DOHH2 (cell line): ENCODE measurements around the gene IL10RB.

ENCODE experiments used
- CTCF ChIP-seq: fragments of 200-600 bp; sonication (generic); IDR thresholded peaks from one replicate; pipeline ENCODE4 v1.5.1; 2014; ENCODE audit warnings: antibody characterized with exemption, mild to moderate bottlenecking, low read depth, low read length; ENCODE audit not compliant: poor library complexity, severe bottlenecking
- EZH2phosphoT487 ChIP-seq: fragments of 200-600 bp; sonication (generic); IDR thresholded peaks from 2 replicates; pipeline ENCODE4 v1.6.1; 2017; ENCODE audit warnings: borderline replicate concordance, mild to moderate bottlenecking, antibody characterized with exemption, low read length, moderate library complexity, mixed read lengths

- no peak for TF ChIP-seq CTCF
- no peak for TF ChIP-seq EZH2phosphoT487
Observed at GRCh38 chr21:33283203-33283602, 17.0 kb downstream of the IL10RB start.
